Hippocampal formation (tissue), 2 donors: ENCODE data around the gene FAM114A1.
"Not testable (repeated sequence)": the region's sequence is repeated elsewhere in the genome, so short reads cannot be mapped to it uniquely, and the experiment has no call there.

Source experiments
- DNase-seq, 2 donors: peaks; one replicate each; lab custom pipeline; 2025; lab: John Stamatoyannopoulos, UW

FAM114A1 gene

DNA sequence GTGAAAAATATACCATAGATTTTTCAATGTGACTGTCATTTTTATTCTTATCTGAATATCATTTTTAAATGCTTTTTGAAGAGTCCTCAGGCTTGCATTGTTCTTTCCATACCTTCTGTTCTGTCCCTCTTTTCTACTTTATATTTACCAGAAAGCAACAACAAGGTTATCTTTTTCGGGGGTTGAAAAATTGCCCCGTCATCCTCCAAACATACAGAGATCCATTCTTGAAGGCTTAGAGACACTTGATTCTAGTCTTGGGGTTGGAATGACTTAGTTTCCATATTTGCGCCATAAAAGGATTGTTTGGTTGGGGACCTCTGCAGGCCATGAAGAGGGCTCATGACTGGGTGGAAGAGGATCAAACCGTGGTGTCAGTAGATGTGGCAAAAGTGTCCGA is 63.5 kb downstream of the FAM114A1 start:
- no peak for DNase-seq

DNA sequence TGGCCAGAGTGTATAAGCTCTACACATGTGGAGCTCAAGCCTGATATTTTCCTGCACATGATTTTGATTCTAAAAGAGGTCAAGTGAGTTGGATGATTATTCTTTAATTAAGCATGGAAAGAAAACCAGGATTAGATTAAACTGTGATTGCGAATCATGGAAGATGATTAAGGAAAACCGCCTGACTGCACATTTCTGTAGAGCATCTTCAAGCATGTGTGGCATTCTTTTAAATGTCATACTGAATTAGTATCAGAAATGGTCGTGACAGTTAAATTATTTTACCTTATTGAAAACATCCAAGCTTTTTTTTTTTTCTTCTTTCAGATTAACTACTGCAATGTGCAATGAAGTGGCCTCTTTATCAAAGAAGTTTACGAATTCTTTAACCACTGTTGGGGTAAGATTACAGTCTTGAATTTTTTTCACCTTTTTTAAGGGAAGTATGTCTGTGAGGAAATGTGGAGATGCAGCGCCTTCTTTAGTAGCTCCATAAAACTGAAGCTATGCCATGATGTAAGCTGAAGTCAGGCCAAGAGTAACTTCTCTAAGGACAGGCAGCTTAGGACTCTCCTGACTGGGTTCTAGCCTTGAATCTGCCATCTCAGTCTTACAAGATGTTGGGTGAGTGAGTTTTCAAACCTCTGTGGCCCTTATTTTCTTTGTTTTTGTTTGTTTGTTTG is 67.9 kb downstream of the FAM114A1 start:
- DNase-seq, result no peak

DNA sequence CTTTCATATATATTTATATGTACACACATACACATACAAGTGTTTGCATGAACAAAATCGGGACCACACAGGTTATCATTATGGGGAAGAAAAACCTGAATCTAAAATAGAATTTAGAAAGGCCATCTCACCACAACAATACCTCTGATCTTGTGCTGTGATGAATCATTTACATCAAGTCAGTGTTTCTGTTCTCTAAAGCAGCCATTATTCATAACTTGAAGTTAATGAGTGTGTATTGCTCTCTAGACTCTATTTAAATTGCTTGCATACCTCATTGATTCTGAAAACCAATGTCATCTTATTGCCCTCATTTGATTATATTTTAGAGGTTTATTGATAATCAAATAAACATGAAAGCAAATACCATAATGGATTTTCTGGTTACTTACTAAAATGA is 71.6 kb downstream of the FAM114A1 start:
- DNase-seq, result no peak

DNA sequence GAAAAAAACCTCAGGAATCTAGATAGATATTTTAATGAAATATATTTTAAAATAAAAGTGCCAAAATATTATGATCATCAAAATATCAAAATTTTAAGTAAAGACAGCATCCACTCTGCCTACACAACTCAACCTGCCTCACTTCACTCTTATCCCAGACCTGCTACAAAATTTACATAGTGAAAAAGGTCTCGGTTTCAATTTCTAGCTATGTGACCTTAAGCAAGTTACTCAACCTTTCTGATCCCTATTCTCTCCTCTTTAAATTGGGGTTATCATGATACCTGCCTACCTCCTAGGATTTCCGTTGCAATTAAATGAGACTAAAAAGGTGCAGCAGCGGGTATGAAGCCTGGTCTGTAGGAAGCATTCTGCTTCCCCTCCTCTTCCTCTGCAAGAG is 72.9 kb downstream of the FAM114A1 start:
- DNase-seq, result no peak

DNA sequence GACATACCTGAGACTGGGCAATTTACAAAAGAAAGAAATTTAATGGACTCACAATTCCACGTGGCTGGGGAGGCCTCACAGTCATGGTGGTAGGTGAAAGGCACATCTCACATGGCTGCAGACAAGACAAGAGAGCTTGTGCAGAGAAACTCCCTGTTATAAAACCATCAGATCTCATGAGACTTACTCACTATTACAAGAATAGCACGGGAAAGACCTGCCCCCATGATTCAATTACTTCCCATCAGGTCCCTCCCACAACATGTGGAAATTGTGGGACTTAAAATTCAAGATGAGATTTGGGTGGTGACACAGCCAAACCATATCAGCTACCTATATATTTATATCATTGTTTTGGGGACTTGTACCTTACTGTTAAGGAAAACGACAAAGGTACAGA is 74.3 kb downstream of the FAM114A1 start:
- DNase-seq, result not testable (repeated sequence)

DNA sequence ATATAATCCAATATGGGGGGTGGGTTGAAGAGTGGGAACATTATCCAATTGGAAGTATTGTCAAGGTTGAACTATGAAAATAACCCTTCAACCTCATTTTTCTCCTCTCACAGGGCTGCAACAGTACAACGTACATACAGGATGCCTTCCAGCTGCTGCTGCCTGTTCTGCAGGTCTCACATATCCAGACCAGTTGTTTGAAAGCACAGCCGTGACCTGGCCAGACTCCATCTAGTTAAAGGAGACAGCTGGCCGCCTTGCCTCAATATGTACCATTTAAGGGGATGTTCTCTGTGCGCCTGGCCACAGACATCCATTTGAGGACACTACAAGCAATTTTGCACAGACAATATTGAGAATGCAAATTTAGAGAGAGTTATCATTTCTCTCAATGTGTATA is 75.7 kb downstream of the FAM114A1 start:
- DNase-seq, result no peak

DNA sequence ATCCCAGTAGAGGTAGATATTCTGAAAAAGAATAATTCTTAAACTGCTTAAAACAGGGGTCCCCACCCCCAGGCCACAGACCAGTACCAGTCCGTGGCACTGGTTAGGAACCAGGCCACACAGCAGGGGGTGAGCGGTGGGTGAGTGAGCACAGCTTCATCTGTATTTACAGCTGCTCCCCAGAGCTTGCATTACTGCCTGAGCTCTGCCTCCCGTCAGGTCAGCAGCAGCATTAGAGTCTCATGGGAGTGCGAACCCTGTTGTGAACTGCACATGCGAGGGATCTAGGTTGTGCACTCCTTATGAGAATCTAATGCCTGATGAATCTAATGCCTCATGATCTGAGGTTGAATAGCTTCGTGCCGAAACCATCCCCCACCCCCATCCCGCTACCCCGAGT is 76.8 kb downstream of the FAM114A1 start:
- no peak for DNase-seq

DNA sequence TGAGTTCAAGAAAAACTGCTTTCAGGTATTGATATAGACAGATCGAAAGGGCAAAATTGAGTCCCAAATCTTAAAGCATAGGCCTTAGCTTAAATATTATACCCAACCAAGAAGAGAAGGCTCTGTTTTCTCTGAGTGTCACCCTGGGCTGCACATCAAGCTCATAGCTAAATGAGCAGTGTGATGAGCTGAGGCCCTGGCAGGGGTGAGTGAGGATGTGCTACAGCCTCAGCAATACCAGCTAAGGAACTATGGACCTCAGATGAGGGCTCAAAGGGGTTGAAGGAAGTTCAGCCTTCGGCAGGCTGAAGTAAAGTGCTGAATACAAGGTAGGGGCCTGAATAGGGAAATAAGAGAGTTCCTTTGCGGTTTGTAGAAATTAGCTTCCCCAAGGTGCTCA is 79.3 kb downstream of the FAM114A1 start:
- DNase-seq, result no peak

DNA sequence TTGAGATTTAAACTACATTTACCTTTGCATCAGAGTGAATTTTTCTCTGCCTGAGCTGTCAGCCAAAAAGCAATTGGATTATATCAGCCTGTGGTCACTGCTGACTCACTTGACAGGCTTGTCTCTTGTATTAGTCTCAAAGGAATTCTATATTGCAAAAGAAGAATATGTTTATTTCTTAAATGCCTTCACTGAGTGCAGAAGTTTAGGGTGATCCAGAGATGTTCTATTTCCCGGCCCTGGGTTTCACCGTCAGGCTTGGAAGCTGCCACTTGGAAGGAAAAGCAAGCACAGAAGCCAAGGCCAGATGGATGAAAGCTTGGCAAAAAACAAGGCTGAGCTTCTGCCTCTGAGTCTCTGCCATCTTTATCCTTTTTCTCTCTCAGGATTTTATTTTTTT is 80.9 kb downstream of the FAM114A1 start:
- DNase-seq, result peak; percentile 7 to 79

DNA sequence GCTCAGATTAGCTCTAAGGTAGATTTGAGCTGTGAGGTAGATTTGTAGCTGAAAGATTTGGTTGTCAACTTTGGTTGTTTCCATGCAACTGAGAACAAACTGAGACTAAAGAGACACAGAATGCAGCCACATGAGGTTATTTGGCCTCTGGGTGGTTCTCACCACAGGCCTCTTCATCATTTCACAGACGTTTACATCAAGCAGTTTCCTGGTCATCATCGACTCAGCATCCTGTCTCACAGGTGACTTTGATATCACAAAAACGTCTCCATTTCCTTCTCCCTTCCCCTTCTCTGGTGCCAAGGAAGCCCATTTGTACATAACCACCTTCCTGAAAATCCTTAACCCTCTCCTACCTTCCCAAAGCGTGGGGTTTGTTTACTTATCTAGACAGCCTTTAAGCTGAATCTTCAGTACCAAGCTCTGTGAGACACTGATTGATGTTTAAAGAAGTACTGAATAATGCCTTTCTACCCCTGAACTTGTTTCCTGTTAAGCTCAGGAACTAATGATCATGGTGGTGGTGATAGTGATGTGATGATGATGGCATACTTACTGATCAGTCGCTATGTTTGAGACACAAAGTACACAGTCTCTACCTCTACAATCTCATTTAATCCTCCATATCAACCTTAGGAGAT is 81.9 kb downstream of the FAM114A1 start:
- no peak for DNase-seq

DNA sequence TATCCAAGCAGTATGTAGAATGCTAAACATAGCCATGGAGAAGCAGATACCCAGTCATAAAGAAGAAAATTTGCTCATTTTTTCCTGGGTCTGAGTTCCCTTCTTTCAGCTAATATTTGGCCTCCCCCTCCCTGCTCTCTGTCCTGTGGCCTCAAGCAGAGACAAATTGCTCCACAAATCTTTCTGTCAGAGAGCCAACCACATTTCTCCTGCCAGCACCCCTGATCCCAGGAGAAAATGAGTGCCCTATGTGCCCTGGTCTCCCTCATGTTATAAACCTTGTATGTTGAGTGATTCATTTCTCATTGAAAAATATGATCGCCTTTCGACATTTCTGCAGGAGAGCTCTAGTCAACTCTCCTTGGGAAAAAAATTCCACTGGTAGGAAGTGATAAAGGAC is 82.6 kb downstream of the FAM114A1 start:
- no peak for DNase-seq

DNA sequence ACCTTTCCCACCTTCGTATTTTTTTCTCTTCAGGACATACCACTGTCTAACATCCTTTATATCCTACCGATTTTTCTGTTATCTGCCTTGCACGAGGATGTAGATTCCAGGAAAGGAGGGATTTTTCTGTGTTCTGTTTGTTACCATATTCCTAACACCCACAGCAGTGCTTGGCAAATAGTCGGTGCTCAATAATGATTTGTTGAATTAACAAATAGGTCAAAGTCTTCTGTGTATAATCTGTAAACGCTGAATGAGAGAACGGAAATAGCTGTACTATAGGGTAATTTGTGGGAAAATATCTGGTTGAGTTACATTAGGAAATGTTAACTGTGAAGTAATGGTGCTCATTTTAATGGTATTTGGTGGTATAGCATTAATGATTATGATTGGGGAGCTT is 83.1 kb downstream of the FAM114A1 start:
- DNase-seq, result no peak

DNA sequence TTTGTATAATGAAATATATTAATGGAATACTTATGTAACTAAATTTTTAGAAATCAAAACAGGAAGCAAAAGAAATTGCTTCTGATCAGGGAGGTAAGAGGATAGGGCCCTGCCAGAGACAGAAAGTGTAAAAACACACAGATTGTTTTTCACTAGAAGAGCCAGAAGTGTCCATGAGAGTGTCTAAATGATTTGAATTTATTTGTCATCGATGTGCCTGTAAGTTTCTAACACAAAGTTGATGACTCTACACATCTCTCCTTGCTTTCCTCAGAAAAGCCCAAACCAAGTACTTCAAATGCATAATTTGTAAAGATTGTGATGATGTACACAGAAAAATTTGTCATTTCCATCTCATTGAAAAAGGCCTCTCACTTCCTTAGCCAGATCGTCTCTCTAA is 84.0 kb downstream of the FAM114A1 start:
- no peak for DNase-seq

DNA sequence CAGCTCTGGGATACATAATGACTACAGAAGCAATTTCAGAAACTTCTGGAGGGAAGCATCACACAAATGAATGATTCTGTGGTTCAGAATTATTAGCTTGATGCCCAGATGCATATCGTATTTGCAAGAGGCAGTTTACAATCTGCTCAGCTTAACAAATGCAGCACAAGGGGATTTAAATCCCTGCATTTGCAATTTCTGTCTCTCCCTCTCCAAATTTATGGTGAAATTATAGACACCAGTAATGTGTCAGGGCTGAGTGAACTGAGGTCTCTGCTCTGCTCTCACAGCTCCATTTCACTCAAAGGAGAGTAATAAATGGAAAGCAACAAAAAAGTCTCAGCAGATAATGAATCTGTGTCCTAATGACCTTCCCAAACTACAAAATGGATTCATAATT is 84.4 kb downstream of the FAM114A1 start:
- DNase-seq, result no peak

DNA sequence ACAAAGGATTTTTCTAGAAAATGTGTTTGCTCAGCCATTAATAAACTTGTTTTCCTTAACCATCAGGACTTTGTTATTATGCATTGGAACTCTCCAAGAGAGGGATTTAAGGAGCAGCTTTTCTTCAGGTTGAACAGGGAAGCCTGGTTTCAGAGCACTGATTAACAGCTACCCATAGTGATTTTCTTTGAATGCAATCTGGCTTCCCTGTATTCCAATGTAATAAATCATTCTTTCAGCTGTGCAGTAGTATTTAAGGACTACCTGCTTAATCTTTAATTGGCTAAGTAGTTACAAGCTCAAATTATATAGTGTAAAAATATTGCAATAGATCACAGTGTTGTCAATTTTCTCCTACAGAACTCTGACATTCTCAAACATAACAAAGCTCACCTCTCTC is 87.1 kb downstream of the FAM114A1 start:
- no peak for DNase-seq

DNA sequence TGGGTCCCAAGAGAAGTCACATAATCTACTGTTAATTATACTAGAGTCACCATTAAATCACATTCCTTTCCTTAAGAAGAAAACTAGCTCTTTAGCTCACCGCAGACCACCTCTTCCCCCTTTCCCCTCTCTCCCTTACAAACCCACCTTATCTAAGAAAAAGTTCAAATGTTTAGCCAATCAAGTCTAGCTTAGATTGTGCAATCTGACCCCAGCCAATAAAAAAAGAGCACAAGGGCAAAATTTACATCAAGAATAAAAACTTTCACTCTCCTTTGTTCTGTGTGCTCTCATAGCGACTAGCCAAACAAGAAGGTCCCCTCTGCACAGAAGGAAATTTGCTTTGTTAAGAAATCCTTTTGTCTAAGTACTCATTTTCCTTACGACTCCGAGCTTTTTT is 88.4 kb downstream of the FAM114A1 start:
- no peak for DNase-seq

DNA sequence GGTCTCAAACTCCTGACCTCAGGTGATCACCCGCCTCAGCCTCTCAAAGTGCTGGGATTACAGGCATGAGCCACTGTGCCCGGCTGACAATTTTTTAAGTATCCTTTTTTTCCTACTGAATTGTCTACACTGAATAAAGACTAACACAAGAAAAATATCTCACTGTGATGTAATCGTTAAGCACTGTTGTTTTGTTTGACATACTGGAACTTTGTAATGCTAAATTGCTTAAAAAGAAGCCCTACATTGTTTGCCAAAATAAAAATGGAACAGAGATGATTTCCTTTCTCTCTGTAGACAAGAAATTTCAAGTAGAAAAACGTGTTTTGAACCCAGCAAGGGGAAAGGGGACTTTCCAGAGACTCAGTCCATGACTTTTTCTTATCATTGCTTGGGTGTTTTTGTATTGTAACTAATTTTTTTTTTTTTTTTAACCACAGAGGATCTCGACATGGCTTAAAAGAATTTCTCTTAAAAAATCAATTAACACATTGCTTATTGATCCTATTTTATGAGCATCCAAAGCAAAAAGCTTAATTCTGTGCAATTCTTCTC is 89.7 kb downstream of the FAM114A1 start:
- DNase-seq, result no peak

DNA sequence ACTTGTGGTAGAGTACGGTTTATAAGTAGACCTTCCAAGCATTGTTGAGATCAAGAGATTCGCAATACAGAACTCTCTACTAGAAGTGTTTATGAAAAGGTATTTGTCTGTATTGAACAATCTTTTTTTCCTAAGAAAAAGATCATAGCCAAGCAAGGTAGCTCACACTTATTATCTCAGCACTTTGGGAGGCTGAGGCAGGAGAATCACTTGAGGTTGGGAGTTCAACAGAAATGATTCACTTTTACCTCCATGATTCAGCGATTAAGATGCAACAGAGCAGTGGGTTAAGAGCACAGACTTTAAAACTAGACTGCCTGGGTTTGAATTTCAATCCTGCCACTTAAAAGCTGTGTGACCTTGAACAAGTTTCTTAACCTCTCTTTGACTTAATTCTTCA is 90.3 kb downstream of the FAM114A1 start:
- DNase-seq, result no peak

DNA sequence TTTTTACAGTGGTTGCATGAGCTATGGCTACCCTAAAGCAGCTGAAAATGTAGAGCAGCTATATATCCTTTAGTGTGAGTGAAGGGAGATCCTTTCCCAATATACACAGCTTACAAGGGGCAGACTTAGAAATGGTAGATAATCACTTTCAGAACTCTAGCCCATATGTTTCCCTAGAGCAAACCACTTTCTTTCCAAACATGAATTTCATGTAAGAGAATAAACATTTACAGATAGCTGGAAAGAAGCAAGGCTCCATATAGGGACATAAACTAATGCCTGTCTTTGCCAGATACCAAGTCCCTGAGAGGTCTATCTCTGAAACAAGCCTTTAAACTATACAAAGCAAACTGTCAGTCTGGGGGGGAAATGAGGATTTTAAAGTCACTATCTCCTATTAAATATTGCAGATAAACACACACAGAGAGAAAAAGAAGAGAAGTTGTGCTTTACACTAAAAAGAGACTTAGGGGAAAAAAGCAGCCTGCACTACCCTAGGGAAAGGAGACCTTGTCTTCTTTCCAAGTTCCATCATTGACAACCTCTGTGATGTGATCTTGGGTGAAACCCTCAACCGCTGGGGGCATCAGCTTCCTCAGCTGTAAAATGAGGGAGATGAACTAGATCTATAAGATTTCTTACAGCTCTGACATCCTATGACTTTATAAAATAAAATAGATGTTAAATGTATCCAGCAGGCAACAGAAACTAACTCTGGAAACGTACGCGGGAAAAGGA is 91.0 kb downstream of the FAM114A1 start:
- no peak for DNase-seq

DNA sequence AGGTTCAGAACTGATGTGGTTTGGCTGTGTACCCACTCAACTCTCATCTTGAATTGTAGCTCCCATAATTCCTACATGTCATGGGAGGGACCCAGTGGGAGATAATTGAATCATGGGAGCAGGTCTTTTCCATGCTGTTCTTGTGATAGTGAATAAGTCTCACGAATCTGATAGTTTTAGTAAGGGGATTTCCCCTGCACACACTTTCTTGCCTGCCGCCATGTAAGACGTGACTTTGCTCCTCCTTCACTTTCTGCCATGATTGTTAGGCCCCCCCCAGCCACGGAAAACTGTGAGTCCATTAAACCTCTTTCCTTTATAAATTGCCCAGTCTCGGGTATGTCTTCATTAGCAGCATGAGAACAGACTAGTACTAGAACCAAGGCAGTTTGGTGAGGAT is 91.6 kb downstream of the FAM114A1 start:
- DNase-seq, result not testable (repeated sequence)

DNA sequence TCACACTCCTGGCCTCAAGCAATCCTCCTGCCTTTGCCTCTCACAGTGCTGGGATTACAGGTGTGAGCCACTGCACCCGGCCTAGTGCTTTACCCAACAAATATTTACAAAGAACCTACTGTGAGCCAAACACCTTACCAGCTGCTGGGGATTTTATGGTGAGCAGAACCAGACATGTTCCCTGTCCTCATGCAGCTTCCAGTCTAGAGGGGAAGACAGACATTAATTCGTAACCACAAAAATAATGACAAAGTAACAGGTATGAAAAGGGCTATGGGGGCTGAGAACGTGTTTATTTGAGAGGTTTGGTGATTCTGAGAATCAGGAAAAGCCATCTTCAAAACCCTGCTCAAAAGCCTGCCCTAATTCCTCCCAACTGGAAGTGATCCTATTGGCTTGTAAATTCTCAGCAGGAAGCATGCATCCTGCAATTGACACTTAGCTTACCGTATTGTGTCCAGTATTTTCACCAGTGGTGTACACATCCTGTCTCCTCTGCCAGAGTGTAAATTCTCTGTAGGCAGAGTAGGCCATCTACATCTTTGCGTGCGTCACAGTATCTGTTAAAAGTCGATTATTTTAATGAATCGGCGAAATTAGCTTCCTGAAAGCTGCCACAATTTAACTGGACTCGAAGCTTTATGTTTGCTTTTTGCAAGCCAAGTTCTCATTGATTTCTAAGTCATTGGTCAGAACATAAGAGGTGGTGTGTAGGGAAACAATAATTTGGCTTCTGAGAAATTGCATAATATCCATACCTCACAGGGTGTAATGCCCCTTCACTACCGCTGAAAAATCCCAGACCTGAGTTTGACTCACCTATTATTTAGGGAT is 97.6 kb downstream of the FAM114A1 start:
- no peak for DNase-seq

DNA sequence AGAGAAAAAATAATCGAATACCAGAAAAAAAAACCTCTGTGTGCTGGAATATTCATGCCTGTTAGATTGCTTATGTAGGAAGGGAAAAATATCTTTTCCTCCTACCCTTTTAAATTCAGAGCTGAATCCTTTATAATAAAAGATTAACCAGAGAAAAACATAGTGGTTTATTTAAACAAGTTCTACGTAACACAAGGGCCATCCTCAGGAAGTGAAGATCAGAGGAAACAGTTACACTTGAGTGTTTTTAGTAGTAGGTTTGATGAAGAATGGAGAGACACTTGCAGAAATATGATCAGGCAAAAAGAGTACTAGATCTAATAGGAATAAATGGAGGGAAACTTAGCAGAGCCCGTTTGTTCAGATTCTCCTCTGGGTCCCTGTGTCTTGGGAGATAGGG is 98.3 kb downstream of the FAM114A1 start:
- no peak for DNase-seq
